ENCODE measurements around the gene PAM.

Gene PAM

DNA sequence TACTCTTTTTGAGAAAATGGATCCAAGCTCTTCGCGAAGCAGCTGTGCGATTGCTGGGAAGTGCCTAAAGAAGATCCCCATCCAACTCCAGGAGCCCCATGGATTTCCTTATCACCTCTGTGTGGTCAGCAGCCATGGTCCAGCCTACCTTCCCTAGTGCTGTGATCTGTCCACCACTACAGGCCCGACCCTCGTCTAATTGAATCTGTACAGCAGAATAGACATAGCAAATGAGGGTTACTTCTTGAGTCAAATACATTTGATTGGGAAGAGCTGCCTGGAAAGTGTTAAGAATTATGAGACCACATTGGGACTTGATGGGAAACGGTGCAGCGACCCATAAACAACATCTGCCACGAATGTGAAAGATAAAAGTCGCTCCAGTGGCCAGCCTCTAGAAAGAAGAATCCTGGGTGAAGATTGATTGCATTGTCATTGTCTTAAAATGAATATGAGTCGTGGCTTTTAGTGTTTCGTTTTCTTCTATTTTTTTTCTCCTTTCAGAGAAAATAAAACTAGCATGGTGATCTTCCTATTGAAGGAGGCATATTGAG lies 118.4 kb downstream of the PAM start:
- Histone ChIP-seq H3K27ac (ENCODE audit: low read depth, low read length, severe bottlenecking) (no peak overlapping the region), H3K36me3 (ENCODE audit: control insufficient read depth, insufficient read depth, low read length) (peaks cover 34% of the 10 kb centered on the region), H3K9me3 (ENCODE audit: control insufficient read depth, low read length) (no peaks in the 10 kb centered on the region), H3K4me3 (ENCODE audit: extremely low read depth, insufficient read depth, low read length, poor library complexity, severe bottlenecking) (no peak overlapping the region), H3K4me1 (ENCODE audit: control insufficient read depth, insufficient read depth, low read length, poor library complexity, severe bottlenecking) (peaks cover 22% of the 10 kb centered on the region)
- WGBS, 2 experiments (ENCODE audit: insufficient coverage in 2 of 2), result 87 to 96% methylated on average over 4 to 5 of the region's 11 CpGs

DNA sequence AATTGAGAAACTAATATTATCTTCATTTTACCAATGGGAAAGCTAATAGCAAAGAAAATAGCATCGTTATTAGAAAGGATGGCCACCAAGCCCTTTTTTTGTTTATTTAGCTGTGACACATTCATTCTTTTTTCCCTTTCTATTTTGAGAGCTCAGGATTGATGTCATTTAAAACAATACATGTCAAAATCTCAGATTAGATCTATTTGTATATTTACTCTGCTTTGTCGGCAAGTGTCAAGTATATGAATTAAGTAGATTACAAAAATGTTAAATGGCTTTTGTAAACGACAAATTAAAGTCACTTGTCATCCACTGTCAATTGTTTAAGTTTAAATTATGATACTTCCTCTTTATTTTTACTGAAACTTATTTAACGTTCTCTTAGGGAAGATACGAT lies 118.9 kb downstream of the PAM start:
- H3K4me3 ChIP-seq (ENCODE audit: extremely low read depth, insufficient read depth, low read length, poor library complexity, severe bottlenecking), result no peak overlapping the region
- peaks cover 22% of the 10 kb centered on the region for H3K4me1 ChIP-seq (ENCODE audit: control insufficient read depth, insufficient read depth, low read length, poor library complexity, severe bottlenecking)
- H3K36me3 ChIP-seq (ENCODE audit: control insufficient read depth, insufficient read depth, low read length), result peaks cover 30% of the 10 kb centered on the region
- H3K9me3 ChIP-seq (ENCODE audit: control insufficient read depth, low read length), result no peaks in the 10 kb centered on the region
- 100% methylated on average over 1 of the region's 5 CpGs; no CpG with 5 or more reads in 1 of the 2 experiments for WGBS, 2 experiments (ENCODE audit: insufficient coverage in 2 of 2)
- H3K27ac ChIP-seq (ENCODE audit: low read depth, low read length, severe bottlenecking), result no peak overlapping the region

DNA sequence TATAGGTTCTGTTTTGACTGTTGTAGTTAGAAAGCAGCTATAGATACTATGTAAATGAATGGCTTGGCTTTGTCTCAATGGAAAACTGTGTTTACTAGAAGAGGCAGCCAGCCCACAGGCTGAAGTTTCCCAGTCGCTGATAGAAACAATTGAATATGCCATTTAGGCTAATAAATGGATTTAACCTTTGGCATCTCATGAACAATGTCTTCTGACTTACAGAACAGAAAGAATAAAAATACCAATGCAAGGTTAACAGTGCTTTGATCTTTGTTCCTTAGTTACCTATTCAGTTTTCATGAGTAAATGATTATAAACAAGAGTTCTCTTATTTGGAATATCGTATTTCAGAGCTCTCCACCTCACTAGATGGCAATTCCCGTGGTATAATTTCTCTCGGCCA lies 120.6 kb downstream of the PAM start:
- Histone ChIP-seq H3K4me1 (ENCODE audit: control insufficient read depth, insufficient read depth, low read length, poor library complexity, severe bottlenecking) (peaks cover 19% of the 10 kb centered on the region), H3K36me3 (ENCODE audit: control insufficient read depth, insufficient read depth, low read length) (peaks cover 28% of the 10 kb centered on the region), H3K27ac (ENCODE audit: low read depth, low read length, severe bottlenecking) (no peak overlapping the region), H3K9me3 (ENCODE audit: control insufficient read depth, low read length) (no peaks in the 10 kb centered on the region), H3K4me3 (ENCODE audit: extremely low read depth, insufficient read depth, low read length, poor library complexity, severe bottlenecking) (no peak overlapping the region)
- 70 to 86% methylated on average over 2 of the region's 4 CpGs for WGBS, 2 experiments (ENCODE audit: insufficient coverage in 2 of 2)

DNA sequence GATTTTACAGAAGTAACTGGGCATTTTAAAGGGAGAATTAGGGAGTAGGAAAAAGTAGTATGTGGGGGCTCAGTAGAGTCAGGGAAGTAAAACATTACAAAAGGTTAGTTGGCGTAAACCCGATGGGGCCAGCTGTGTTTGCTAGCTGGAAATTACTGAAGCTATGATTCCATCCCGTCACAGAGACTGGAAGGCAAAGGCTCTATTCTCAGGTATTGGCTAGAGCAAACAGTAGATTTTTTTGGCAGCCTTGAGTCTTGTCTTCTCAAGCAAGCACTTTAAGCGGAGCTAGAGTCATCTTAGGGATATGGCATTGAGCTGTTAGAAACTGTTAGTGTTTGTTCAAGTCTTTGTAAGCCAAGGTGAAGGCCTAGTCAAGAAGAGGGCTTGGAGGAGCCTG lies 121.5 kb downstream of the PAM start:
- WGBS, 2 experiments (ENCODE audit: insufficient coverage in 2 of 2), result 77 to 92% methylated on average over 3 to 4 of the region's 4 CpGs
- H3K4me3 ChIP-seq (ENCODE audit: extremely low read depth, insufficient read depth, low read length, poor library complexity, severe bottlenecking), result no peak overlapping the region
- H3K9me3 ChIP-seq (ENCODE audit: control insufficient read depth, low read length), result no peaks in the 10 kb centered on the region
- peaks cover 23% of the 10 kb centered on the region for H3K36me3 ChIP-seq (ENCODE audit: control insufficient read depth, insufficient read depth, low read length)
- no peak overlapping the region for H3K27ac ChIP-seq (ENCODE audit: low read depth, low read length, severe bottlenecking)
- peaks cover 15% of the 10 kb centered on the region for H3K4me1 ChIP-seq (ENCODE audit: control insufficient read depth, insufficient read depth, low read length, poor library complexity, severe bottlenecking)

DNA sequence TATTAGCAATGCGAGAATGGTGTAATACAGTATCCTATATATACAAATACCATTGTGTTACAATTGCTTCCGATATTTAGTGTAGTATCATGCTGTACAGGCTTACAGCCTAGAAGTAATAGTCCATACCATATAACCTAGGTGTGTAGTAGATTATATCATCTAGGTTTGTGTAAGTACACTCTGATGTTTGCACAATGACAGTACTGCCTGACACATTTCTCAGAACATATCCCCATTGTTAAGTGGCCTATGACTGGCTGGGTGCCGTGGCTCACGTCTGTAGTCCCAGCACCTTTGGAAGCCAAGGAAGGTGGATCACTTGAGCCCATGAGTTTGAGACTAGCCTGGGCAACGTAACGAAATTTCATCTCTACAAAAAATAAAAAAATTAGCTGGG lies 124.6 kb downstream of the PAM start:
- WGBS, 2 experiments (ENCODE audit: insufficient coverage in 2 of 2), result 85 to 92% methylated on average over 2 of the region's 6 CpGs
- H3K9me3 ChIP-seq (ENCODE audit: control insufficient read depth, low read length), result no peaks in the 10 kb centered on the region

DNA sequence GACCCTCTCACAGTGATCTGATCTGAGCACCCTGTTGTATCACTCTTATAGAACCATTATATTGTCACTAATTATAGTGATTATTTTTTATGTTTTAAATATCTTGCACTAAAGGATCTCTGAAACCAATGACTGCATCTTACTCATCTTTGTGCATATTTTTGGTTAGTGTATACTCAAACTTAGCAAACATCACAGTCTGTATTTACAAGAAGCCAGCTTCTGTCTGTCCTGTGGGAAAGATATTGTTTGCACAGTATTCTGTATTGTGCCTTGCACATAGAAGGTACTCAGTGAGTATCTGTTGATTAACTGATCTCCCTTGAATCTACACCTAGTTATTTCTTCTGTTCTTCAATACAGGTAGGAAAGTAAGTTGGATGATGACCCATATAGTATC lies 131.5 kb downstream of the PAM start:
- Histone ChIP-seq H3K4me1 (ENCODE audit: control insufficient read depth, insufficient read depth, low read length, poor library complexity, severe bottlenecking) (no peaks in the 10 kb centered on the region), H3K36me3 (ENCODE audit: control insufficient read depth, insufficient read depth, low read length) (peaks cover 14% of the 10 kb centered on the region), H3K27ac (ENCODE audit: low read depth, low read length, severe bottlenecking) (no peak overlapping the region)

More for the DNA sequence above, 124.6 kb downstream of the PAM start:
- Histone ChIP-seq H3K4me3 (ENCODE audit: extremely low read depth, insufficient read depth, low read length, poor library complexity, severe bottlenecking) (no peak overlapping the region), H3K4me1 (ENCODE audit: control insufficient read depth, insufficient read depth, low read length, poor library complexity, severe bottlenecking) (peaks cover 6% of the 10 kb centered on the region), H3K27ac (ENCODE audit: low read depth, low read length, severe bottlenecking) (no peak overlapping the region), H3K36me3 (ENCODE audit: control insufficient read depth, insufficient read depth, low read length) (peaks cover 11% of the 10 kb centered on the region)

DNA sequence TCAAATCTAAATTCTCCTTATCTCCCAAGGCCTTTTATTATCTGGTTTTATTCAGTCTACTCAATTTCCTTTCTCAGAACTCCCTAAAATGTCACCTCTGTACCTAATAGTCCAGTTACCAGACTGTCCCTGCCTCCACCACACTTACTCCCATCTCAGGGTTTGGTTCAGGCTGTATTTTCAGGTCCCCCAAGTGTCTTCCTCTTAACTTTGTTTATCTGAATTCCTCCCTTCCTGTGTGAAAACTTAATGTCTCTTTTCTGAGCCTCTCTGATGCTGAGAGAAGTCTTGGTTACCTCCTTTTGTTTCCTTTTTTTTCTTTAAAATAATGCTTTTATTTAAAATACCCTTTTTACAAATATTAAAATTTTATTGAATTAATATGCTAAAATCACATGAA lies 133.4 kb downstream of the PAM start:
- Histone ChIP-seq H3K4me1 (ENCODE audit: control insufficient read depth, insufficient read depth, low read length, poor library complexity, severe bottlenecking) (no peaks in the 10 kb centered on the region), H3K27ac (ENCODE audit: low read depth, low read length, severe bottlenecking) (no peak overlapping the region), H3K36me3 (ENCODE audit: control insufficient read depth, insufficient read depth, low read length) (peaks cover 19% of the 10 kb centered on the region), H3K4me3 (ENCODE audit: extremely low read depth, insufficient read depth, low read length, poor library complexity, severe bottlenecking) (no peak overlapping the region), H3K9me3 (ENCODE audit: control insufficient read depth, low read length) (no peaks in the 10 kb centered on the region)

More for the DNA sequence above, 131.5 kb downstream of the PAM start:
- Histone ChIP-seq H3K9me3 (ENCODE audit: control insufficient read depth, low read length) (no peaks in the 10 kb centered on the region), H3K4me3 (ENCODE audit: extremely low read depth, insufficient read depth, low read length, poor library complexity, severe bottlenecking) (no peak overlapping the region)

DNA sequence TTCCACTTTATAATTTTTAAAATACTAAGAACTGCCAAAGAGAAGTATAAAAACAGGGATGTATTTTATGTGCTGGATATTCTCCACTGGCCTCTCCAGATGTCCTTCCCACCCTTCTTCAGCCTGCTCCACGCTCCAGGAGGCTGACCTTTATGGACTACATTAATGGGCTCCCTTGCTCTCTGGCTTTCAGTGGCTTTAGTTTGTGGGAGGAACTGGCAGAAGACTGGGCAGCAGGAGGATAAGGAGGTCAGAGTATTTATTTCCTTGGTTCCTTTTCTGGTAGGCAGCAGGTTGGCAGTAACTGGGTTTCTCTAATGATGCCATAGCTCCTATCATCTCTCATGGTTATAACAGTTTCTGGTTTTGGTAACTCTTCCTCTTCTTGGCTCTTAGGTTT lies 133.9 kb downstream of the PAM start:
- no peaks in the 10 kb centered on the region for H3K9me3 ChIP-seq (ENCODE audit: control insufficient read depth, low read length)
- no peak overlapping the region for H3K4me3 ChIP-seq (ENCODE audit: extremely low read depth, insufficient read depth, low read length, poor library complexity, severe bottlenecking)
- H3K36me3 ChIP-seq (ENCODE audit: control insufficient read depth, insufficient read depth, low read length), result peaks cover 19% of the 10 kb centered on the region
- no peaks in the 10 kb centered on the region for H3K4me1 ChIP-seq (ENCODE audit: control insufficient read depth, insufficient read depth, low read length, poor library complexity, severe bottlenecking)
- no CpG with 5 or more reads among the region's 1 CpG for WGBS, 2 experiments (ENCODE audit: insufficient coverage in 2 of 2)
- H3K27ac ChIP-seq (ENCODE audit: low read depth, low read length, severe bottlenecking), result no peak overlapping the region

DNA sequence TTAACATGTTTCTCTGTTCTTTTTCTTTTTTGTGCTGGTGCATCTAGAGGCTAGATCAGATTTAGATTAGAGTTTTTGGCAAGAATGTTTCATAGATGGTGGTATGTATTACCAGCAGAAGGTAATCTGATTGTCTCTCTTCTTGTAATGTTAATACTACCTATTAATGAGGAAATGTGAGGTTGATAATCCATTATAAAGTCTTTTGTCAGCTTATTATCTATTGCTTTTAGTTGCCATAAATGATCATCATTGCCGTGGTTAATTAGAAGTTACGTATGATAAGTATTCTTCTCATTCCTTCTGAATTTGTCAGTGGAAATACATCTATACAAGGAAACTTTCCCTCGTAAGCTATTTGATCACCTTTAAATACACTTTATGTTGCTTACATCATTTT lies 135.0 kb downstream of the PAM start:
- no peaks in the 10 kb centered on the region for H3K9me3 ChIP-seq (ENCODE audit: control insufficient read depth, low read length)
- H3K4me1 ChIP-seq (ENCODE audit: control insufficient read depth, insufficient read depth, low read length, poor library complexity, severe bottlenecking), result no peaks in the 10 kb centered on the region
- WGBS, 2 experiments (ENCODE audit: insufficient coverage in 2 of 2), result no CpG with 5 or more reads among the region's 3 CpGs
- no peak overlapping the region for H3K27ac ChIP-seq (ENCODE audit: low read depth, low read length, severe bottlenecking)
- H3K36me3 ChIP-seq (ENCODE audit: control insufficient read depth, insufficient read depth, low read length), result peaks cover 19% of the 10 kb centered on the region
- no peak overlapping the region for H3K4me3 ChIP-seq (ENCODE audit: extremely low read depth, insufficient read depth, low read length, poor library complexity, severe bottlenecking)

DNA sequence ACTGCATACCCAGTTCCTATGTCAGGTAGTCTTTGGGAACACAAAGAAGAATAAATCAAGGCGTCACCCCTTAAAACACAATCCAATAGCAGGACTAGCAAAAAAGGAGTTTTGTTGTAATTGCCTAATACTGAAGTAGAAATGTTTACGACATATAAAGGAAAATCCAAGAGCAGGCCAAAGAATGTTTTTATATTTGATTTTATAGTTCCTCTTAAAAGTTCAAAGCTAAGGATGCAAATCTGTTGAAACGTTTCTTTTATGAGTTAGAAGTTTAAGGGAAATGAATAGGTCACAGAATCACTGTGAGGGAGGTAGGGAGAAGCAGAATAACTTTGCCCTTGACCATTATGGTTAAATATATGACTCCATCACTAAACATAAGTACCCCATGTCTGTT lies 136.1 kb downstream of the PAM start:
- H3K4me3 ChIP-seq (ENCODE audit: extremely low read depth, insufficient read depth, low read length, poor library complexity, severe bottlenecking), result no peak overlapping the region
- no peaks in the 10 kb centered on the region for H3K9me3 ChIP-seq (ENCODE audit: control insufficient read depth, low read length)
- no peaks in the 10 kb centered on the region for H3K4me1 ChIP-seq (ENCODE audit: control insufficient read depth, insufficient read depth, low read length, poor library complexity, severe bottlenecking)
- 80 to 100% methylated on average over 1 of the region's 3 CpGs for WGBS, 2 experiments (ENCODE audit: insufficient coverage in 2 of 2)
- H3K27ac ChIP-seq (ENCODE audit: low read depth, low read length, severe bottlenecking), result no peak overlapping the region
- peaks cover 24% of the 10 kb centered on the region for H3K36me3 ChIP-seq (ENCODE audit: control insufficient read depth, insufficient read depth, low read length)

DNA sequence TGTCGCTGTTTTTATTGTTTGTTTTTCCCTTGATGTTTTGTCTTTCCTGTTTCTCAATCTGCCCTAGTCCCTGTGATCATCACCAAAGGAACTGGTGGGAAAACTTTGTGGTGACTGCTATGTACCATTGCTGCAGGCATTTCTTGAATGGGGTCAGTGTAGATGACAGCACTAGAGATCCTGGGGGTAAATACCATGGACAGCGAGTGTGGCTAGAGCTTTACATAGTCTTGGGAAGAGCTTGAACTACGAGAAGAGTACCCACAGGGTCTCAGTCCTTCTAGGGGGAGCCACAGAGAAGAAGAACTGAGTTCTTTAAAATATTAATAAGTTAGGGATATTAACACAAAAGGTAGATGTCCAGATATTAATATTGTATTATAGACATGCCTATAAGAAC lies 138.8 kb downstream of the PAM start:
- Histone ChIP-seq H3K4me1 (ENCODE audit: control insufficient read depth, insufficient read depth, low read length, poor library complexity, severe bottlenecking) (no peaks in the 10 kb centered on the region), H3K4me3 (ENCODE audit: extremely low read depth, insufficient read depth, low read length, poor library complexity, severe bottlenecking) (no peak overlapping the region), H3K36me3 (ENCODE audit: control insufficient read depth, insufficient read depth, low read length) (peaks cover 13% of the 10 kb centered on the region), H3K9me3 (ENCODE audit: control insufficient read depth, low read length) (no peaks in the 10 kb centered on the region), H3K27ac (ENCODE audit: low read depth, low read length, severe bottlenecking) (no peak overlapping the region)
- 88 to 100% methylated on average over 2 of the region's 3 CpGs for WGBS, 2 experiments (ENCODE audit: insufficient coverage in 2 of 2)

DNA sequence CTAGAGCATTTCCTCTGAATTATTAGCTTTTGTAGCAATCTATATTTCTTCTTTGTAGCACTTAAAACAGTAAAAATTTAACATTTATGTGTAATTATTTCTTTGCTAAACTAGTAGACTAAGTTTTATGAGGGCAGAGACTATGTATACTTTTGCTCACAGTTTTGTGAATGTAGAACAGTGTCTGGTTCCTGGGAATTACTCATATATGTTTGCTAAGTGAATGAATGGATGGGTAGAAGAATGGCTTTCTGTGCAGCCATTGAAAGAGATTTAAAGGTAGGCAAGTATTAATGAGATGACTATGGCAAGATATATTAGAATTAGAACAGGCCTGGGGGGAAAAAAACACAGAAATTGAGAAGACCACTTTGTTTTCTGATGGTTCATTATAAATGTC lies 140.1 kb downstream of the PAM start:
- no peak overlapping the region for H3K27ac ChIP-seq (ENCODE audit: low read depth, low read length, severe bottlenecking)
- H3K4me3 ChIP-seq (ENCODE audit: extremely low read depth, insufficient read depth, low read length, poor library complexity, severe bottlenecking), result no peak overlapping the region
- no peaks in the 10 kb centered on the region for H3K4me1 ChIP-seq (ENCODE audit: control insufficient read depth, insufficient read depth, low read length, poor library complexity, severe bottlenecking)
- no peaks in the 10 kb centered on the region for H3K9me3 ChIP-seq (ENCODE audit: control insufficient read depth, low read length)
- H3K36me3 ChIP-seq (ENCODE audit: control insufficient read depth, insufficient read depth, low read length), result peaks cover 13% of the 10 kb centered on the region
